ENCODE results near the gene AANAT.

AANAT gene

GRCh38 chr17:76474238-76474637 lies 6.8 kb downstream of the AANAT start:
- Histone ChIP-seq H3K36me3 (ENCODE audit: control insufficient read depth in 2 of 2, insufficient read depth in 1 of 2, low read length in 2 of 2) (peaks cover 0 to 14% of the 10 kb centered on the region in 2 experiments; a peak in 1 of 3 replicates), H3K27ac (ENCODE audit: extremely low read depth, low read depth, low read length) (no peak overlapping the region), H3K4me3 (ENCODE audit: low read depth, low read length) (no peak overlapping the region), H3K9me3 (ENCODE audit: control insufficient read depth, insufficient read depth, low read depth, low read length) (no peaks in the 10 kb centered on the region), H3K4me1 (ENCODE audit: control insufficient read depth, insufficient read depth, low read length) (no peaks in the 10 kb centered on the region)
- CTCF ChIA-PET: interaction anchor here (0.9 to 1.5 kb wide), 3 partner anchors 24 to 150 kb away, joined by 3 read pairs; no protein-coding TSS in a partner anchor
- TF ChIP-seq ZBTB6 (tag by site-specific recombination; IDR thresholded peaks at IDR 0.05) (no peak), ZNF211 (tag by site-specific recombination; IDR thresholded peaks at IDR 0.05; ENCODE audit: low read depth) (no peak), ZNF350 (tag by site-specific recombination; IDR thresholded peaks at IDR 0.05) (no peak), MZF1 (tag by site-specific recombination; IDR thresholded peaks at IDR 0.05; ENCODE audit: borderline replicate concordance) (no peak), ZSCAN18 (tag by site-specific recombination; IDR thresholded peaks at IDR 0.05) (no peak)
- POLR2A ChIA-PET: no interaction called here

GRCh38 chr17:76474894-76475293 lies 7.5 kb downstream of the AANAT start:
- TF ChIP-seq ZNF423 (tag by site-specific recombination; IDR thresholded peaks at IDR 0.05): no peak
- peak; percentile 36; the same call in 1 of the 2 replicates for TF ChIP-seq HIC1 (tag by site-specific recombination; IDR thresholded peaks at IDR 0.05)
- TF ChIP-seq GLIS1 (tag by site-specific recombination; IDR thresholded peaks at IDR 0.05): peak; percentile 25; the same call in 1 of the 2 replicates
- no peak for TF ChIP-seq ZNF626 (tag by site-specific recombination; IDR thresholded peaks at IDR 0.05)
- ChIA-PET CTCF (interaction anchor here (0.9 to 4.2 kb wide), 6 partner anchors 8 to 149 kb away, joined by 3 to 24 read pairs (median 3); partner anchors contain the start of gene AANAT), POLR2A (no interaction called here)
- Histone ChIP-seq H3K9me3 (ENCODE audit: control insufficient read depth, insufficient read depth, low read depth, low read length) (no peaks in the 10 kb centered on the region), H3K4me3 (ENCODE audit: low read depth, low read length) (no peak overlapping the region), H3K27ac (ENCODE audit: extremely low read depth, low read depth, low read length) (no peak overlapping the region), H3K4me1 (ENCODE audit: control insufficient read depth, insufficient read depth, low read length) (no peaks in the 10 kb centered on the region), H3K36me3 (ENCODE audit: control insufficient read depth in 2 of 2, insufficient read depth in 1 of 2, low read length in 2 of 2) (peaks cover 0 to 14% of the 10 kb centered on the region in 2 experiments; a peak in 1 of 3 replicates)

GRCh38 chr17:76475302-76475701 lies 7.9 kb downstream of the AANAT start:
- no peak overlapping the region for H3K4me3 ChIP-seq (ENCODE audit: low read depth, low read length)
- no peaks in the 10 kb centered on the region for H3K9me3 ChIP-seq (ENCODE audit: control insufficient read depth, insufficient read depth, low read depth, low read length)
- H3K36me3 ChIP-seq (ENCODE audit: control insufficient read depth in 2 of 2, insufficient read depth in 1 of 2, low read length in 2 of 2): peaks cover 0 to 14% of the 10 kb centered on the region in 2 experiments; a peak in 1 of 3 replicates
- ChIA-PET POLR2A (no interaction called here), CTCF (interaction anchor here (0.9 to 4.2 kb wide), 5 partner anchors 8 to 149 kb away, joined by 3 to 24 read pairs (median 3); partner anchors contain the start of gene AANAT)
- H3K4me1 ChIP-seq (ENCODE audit: control insufficient read depth, insufficient read depth, low read length): no peaks in the 10 kb centered on the region
- no peak overlapping the region for H3K27ac ChIP-seq (ENCODE audit: extremely low read depth, low read depth, low read length)
- no peak for TF ChIP-seq ZBTB6 (tag by site-specific recombination; IDR thresholded peaks at IDR 0.05)
- TF ChIP-seq ZNF843 (tag by site-specific recombination; IDR thresholded peaks at IDR 0.05): no peak
- peak; percentile 54; the same call in 1 of the 2 replicates for TF ChIP-seq EGR2 (tag by site-specific recombination; IDR thresholded peaks at IDR 0.05; ENCODE audit: low read depth)
- TF ChIP-seq ZNF48 (tag by site-specific recombination; IDR thresholded peaks at IDR 0.05): no peak
- no peak for TF ChIP-seq SP7 (tag by site-specific recombination; IDR thresholded peaks at IDR 0.05)
- TF ChIP-seq ZBTB48 (tag by site-specific recombination; IDR thresholded peaks at IDR 0.05): no peak
- TF ChIP-seq PBX3 (CRISPR knock-in tag; IDR thresholded peaks at IDR 0.05): no peak
- TF ChIP-seq ZNF121 (tag by site-specific recombination; IDR thresholded peaks at IDR 0.05): no peak
- TF ChIP-seq GFI1B (tag by site-specific recombination; IDR thresholded peaks at IDR 0.05): no peak
- no peak for TF ChIP-seq ZNF785 (tag by site-specific recombination; IDR thresholded peaks at IDR 0.05)
- no peak for TF ChIP-seq ZNF155 (tag by site-specific recombination; IDR thresholded peaks at IDR 0.05)
- no peak for TF ChIP-seq ZNF561 (tag by site-specific recombination; IDR thresholded peaks at IDR 0.05; ENCODE audit: borderline replicate concordance)

Measured in HEK293 (cell line).